ENCODE measurements around the gene ZNF75A.

GRCh38 chr16:3268294-3268693, 37.0 kb upstream of the ZNF75A start:
- no peak for TF ChIP-seq POLR2A (IDR thresholded peaks at IDR 0.05)
- no peak for TF ChIP-seq CTCF (IDR thresholded peaks at IDR 0.05)

All from stomach (tissue), 4 donors.